IMR-90 (cell line): ENCODE results near the gene SS18.

Source experiments
- BHLHE40 ChIP-seq: fragments of 150-350 bp; IDR thresholded peaks from 2 replicates; pipeline ENCODE4 v1.6.1; 2016; ENCODE audit warnings: mild to moderate bottlenecking, low read depth, low read length
- CEBPB ChIP-seq: IDR thresholded peaks from 2 replicates; pipeline ENCODE4 v1.6.1; 2012; ENCODE audit warnings: low read depth, low read length, improper control_type of control experiment
- MAFK ChIP-seq: IDR thresholded peaks from 2 replicates; pipeline ENCODE4 v1.6.1; 2012; ENCODE audit warnings: low read depth, low read length, improper control_type of control experiment
- POLR2A ChIP-seq: IDR thresholded peaks from 2 replicates; pipeline ENCODE4 v1.6.1; 2012; ENCODE audit warnings: mild to moderate bottlenecking, low read depth, low read length
- TF ChIP-seq, protein P1 (sequence below): conservative IDR thresholded peaks from 2 replicates; pipeline ENCODE4 v1.5.1; 2012; ENCODE audit warnings: mild to moderate bottlenecking, low read depth, low read length, improper control_type of control experiment

GRCh38 chr18:25976554-25976953, 113.9 kb downstream of the SS18 start:
- TF ChIP-seq, protein P1, sequence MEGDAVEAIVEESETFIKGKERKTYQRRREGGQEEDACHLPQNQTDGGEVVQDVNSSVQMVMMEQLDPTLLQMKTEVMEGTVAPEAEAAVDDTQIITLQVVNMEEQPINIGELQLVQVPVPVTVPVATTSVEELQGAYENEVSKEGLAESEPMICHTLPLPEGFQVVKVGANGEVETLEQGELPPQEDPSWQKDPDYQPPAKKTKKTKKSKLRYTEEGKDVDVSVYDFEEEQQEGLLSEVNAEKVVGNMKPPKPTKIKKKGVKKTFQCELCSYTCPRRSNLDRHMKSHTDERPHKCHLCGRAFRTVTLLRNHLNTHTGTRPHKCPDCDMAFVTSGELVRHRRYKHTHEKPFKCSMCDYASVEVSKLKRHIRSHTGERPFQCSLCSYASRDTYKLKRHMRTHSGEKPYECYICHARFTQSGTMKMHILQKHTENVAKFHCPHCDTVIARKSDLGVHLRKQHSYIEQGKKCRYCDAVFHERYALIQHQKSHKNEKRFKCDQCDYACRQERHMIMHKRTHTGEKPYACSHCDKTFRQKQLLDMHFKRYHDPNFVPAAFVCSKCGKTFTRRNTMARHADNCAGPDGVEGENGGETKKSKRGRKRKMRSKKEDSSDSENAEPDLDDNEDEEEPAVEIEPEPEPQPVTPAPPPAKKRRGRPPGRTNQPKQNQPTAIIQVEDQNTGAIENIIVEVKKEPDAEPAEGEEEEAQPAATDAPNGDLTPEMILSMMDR = no peak
- TF ChIP-seq MAFK (no peak), POLR2A (no peak), BHLHE40 (no peak), CEBPB (no peak)
